Suppressor macrophage treated with lipopolysaccharide for 1 hour (primary cell): ENCODE measurements around the gene CTNNA1.
"Not testable (repeated sequence)": the region's sequence is repeated elsewhere in the genome, so short reads cannot be mapped to it uniquely, and the experiment has no call there.

Source experiments
- DNase-seq, 3 donors: peaks; one replicate each; pipeline ENCODE4 v3.0.0-alpha.2; 2020 to 2022

Gene CTNNA1

GRCh38 chr5:138905541-138905940 is 152.3 kb downstream of the CTNNA1 start:
- no peak for DNase-seq

- DNase-seq = no peak
Measured at GRCh38 chr5:138909734-138910133, 156.5 kb downstream of the CTNNA1 start.

GRCh38 chr5:138910546-138911185 is 157.4 kb downstream of the CTNNA1 start:
- no peak for DNase-seq

GRCh38 chr5:138911441-138911840 is 158.2 kb downstream of the CTNNA1 start:
- DNase-seq = no peak

GRCh38 chr5:138912093-138912492 is 158.9 kb downstream of the CTNNA1 start:
- no peak for DNase-seq

GRCh38 chr5:138913773-138914172 is 160.5 kb downstream of the CTNNA1 start:
- DNase-seq = no peak

GRCh38 chr5:138914338-138914737 is 161.1 kb downstream of the CTNNA1 start:
- DNase-seq = no peak

- no peak for DNase-seq
Measured at GRCh38 chr5:138918686-138919085, 165.5 kb downstream of the CTNNA1 start.

- DNase-seq = no peak
Measured at GRCh38 chr5:138920181-138920580, 167.0 kb downstream of the CTNNA1 start.

GRCh38 chr5:138921362-138921761 is 168.1 kb downstream of the CTNNA1 start:
- not testable (repeated sequence) for DNase-seq

- DNase-seq = no peak
Measured at GRCh38 chr5:138922494-138922893, 169.3 kb downstream of the CTNNA1 start.

- no peak for DNase-seq
Measured at GRCh38 chr5:138925090-138925635, 171.9 kb downstream of the CTNNA1 start.

GRCh38 chr5:138926257-138926656 is 173.0 kb downstream of the CTNNA1 start:
- DNase-seq = no peak

- DNase-seq = no peak
Measured at GRCh38 chr5:138926688-138927448, 173.6 kb downstream of the CTNNA1 start.

GRCh38 chr5:138927544-138927943 is 174.3 kb downstream of the CTNNA1 start:
- no peak for DNase-seq

- DNase-seq = no peak
Measured at GRCh38 chr5:138927979-138928378, 174.8 kb downstream of the CTNNA1 start.

- DNase-seq = no peak
Measured at GRCh38 chr5:138929571-138929955, 176.3 kb downstream of the CTNNA1 start.

GRCh38 chr5:138930371-138931097 is 177.3 kb downstream of the CTNNA1 start:
- DNase-seq = no peak

- DNase-seq = no peak
Measured at GRCh38 chr5:138932171-138932810, 179.1 kb downstream of the CTNNA1 start.

GRCh38 chr5:138933522-138934290 is 180.5 kb downstream of the CTNNA1 start:
- DNase-seq = no peak

GRCh38 chr5:138934971-138935370 is 181.7 kb downstream of the CTNNA1 start:
- no peak for DNase-seq

GRCh38 chr5:138935466-138935865 is 182.2 kb downstream of the CTNNA1 start:
- no peak for DNase-seq
